ENCODE data around the gene DCST1.
A peak's percentile ranks its signal among the peaks of the same experiment; 100 is the strongest.

Gene DCST1

GRCh38 chr1:155092131-155092530 is 58.5 kb downstream of the DCST1 start:
- TF ChIP-seq FOXM1 (IDR thresholded peaks at IDR 0.05; ENCODE audit: borderline replicate concordance, low read depth): no peak
- TF ChIP-seq TAF1 (IDR thresholded peaks at IDR 0.05; ENCODE audit: low read depth): 0 out of 2 replicates have a peak, but pooled peaks have one; percentile 15

GRCh38 chr1:155092641-155093040 is 59.0 kb downstream of the DCST1 start:
- TF ChIP-seq NFIC (IDR thresholded peaks at IDR 0.05) (no peak), MAX (IDR thresholded peaks at IDR 0.05) (no peak), ZBTB7A (IDR thresholded peaks at IDR 0.05; ENCODE audit: low read depth) (no peak), TEAD4 (IDR thresholded peaks at IDR 0.05) (no peak)

GRCh38 chr1:155093911-155094621 is 60.4 kb downstream of the DCST1 start:
- no peak for TF ChIP-seq TCF12 (IDR thresholded peaks at IDR 0.05; ENCODE audit: low read depth)
- TF ChIP-seq MAX (IDR thresholded peaks at IDR 0.05): no peak
- no peak for TF ChIP-seq YY1 (IDR thresholded peaks at IDR 0.05; ENCODE audit: low read depth)
- TF ChIP-seq REST (IDR thresholded peaks at IDR 0.05; ENCODE audit: low read depth): no peak
- TF ChIP-seq CEBPB (IDR thresholded peaks at IDR 0.05): no peak
- TF ChIP-seq NFIC (IDR thresholded peaks at IDR 0.05): 0 out of 2 replicates have a peak, but pooled peaks have one; percentile 27
- no peak for TF ChIP-seq EP300 (IDR thresholded peaks at IDR 0.05; ENCODE audit: borderline replicate concordance)
- no peak for TF ChIP-seq EGR1 (IDR thresholded peaks at IDR 0.05)
- peak; percentile 67 for TF ChIP-seq RAD21 (IDR thresholded peaks at IDR 0.05; ENCODE audit: low read depth)
- no peak for TF ChIP-seq FOXM1 (IDR thresholded peaks at IDR 0.05; ENCODE audit: borderline replicate concordance, low read depth)
- TF ChIP-seq ZBTB7A (IDR thresholded peaks at IDR 0.05; ENCODE audit: low read depth): no peak

- no peak for TF ChIP-seq CREB1 (IDR thresholded peaks at IDR 0.05; ENCODE audit: low read depth)
- TF ChIP-seq CEBPB (IDR thresholded peaks at IDR 0.05): no peak
- TF ChIP-seq EGR1 (IDR thresholded peaks at IDR 0.05): no peak
- TF ChIP-seq TAF1 (IDR thresholded peaks at IDR 0.05; ENCODE audit: low read depth): no peak
- TF ChIP-seq NFIC (IDR thresholded peaks at IDR 0.05): no peak
Measured at GRCh38 chr1:155094622-155094948, 61.0 kb downstream of the DCST1 start.

GRCh38 chr1:155099331-155099730 is 65.7 kb downstream of the DCST1 start:
- no peak for TF ChIP-seq CREB1 (IDR thresholded peaks at IDR 0.05; ENCODE audit: low read depth)

Data from Ishikawa (cell line).